ENCODE data around the gene SIM2.

The SIM2 gene

DNA sequence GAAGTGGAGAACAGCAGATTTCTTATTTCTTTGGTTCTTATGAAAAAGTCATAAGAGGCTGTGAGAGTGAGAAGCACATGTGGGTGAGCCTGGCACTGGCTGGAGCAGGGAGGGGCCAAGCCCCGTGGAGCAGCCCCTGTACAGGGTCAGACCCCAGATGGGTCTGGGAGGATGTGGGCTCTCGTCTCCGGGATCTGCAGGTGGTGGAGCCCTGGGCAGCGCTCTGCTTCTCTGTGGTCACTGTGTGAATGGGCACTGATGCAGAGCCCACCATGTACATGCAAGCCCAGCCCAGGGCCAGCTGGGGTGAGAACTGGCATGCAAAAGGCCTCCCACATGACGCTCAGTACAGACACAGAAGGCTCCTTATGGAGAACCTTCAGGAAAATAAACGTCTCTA is 67.6 kb downstream of the SIM2 start:
- no peak overlapping the region for H3K27ac ChIP-seq (replicated peaks)
- TF ChIP-seq SPI1 (IDR thresholded peaks at IDR 0.05; ENCODE audit: borderline replicate concordance, low read depth), result no peak
- no peak for TF ChIP-seq POLR2AphosphoS5 (IDR thresholded peaks at IDR 0.05; ENCODE audit: low read depth)
- TF ChIP-seq, protein P1, sequence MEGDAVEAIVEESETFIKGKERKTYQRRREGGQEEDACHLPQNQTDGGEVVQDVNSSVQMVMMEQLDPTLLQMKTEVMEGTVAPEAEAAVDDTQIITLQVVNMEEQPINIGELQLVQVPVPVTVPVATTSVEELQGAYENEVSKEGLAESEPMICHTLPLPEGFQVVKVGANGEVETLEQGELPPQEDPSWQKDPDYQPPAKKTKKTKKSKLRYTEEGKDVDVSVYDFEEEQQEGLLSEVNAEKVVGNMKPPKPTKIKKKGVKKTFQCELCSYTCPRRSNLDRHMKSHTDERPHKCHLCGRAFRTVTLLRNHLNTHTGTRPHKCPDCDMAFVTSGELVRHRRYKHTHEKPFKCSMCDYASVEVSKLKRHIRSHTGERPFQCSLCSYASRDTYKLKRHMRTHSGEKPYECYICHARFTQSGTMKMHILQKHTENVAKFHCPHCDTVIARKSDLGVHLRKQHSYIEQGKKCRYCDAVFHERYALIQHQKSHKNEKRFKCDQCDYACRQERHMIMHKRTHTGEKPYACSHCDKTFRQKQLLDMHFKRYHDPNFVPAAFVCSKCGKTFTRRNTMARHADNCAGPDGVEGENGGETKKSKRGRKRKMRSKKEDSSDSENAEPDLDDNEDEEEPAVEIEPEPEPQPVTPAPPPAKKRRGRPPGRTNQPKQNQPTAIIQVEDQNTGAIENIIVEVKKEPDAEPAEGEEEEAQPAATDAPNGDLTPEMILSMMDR (IDR thresholded peaks at IDR 0.05; ENCODE audit: insufficient read depth, low read length), result no peak
- TF ChIP-seq GABPA (IDR thresholded peaks at IDR 0.05; ENCODE audit: low read depth), result no peak
- TF ChIP-seq, protein P2, sequence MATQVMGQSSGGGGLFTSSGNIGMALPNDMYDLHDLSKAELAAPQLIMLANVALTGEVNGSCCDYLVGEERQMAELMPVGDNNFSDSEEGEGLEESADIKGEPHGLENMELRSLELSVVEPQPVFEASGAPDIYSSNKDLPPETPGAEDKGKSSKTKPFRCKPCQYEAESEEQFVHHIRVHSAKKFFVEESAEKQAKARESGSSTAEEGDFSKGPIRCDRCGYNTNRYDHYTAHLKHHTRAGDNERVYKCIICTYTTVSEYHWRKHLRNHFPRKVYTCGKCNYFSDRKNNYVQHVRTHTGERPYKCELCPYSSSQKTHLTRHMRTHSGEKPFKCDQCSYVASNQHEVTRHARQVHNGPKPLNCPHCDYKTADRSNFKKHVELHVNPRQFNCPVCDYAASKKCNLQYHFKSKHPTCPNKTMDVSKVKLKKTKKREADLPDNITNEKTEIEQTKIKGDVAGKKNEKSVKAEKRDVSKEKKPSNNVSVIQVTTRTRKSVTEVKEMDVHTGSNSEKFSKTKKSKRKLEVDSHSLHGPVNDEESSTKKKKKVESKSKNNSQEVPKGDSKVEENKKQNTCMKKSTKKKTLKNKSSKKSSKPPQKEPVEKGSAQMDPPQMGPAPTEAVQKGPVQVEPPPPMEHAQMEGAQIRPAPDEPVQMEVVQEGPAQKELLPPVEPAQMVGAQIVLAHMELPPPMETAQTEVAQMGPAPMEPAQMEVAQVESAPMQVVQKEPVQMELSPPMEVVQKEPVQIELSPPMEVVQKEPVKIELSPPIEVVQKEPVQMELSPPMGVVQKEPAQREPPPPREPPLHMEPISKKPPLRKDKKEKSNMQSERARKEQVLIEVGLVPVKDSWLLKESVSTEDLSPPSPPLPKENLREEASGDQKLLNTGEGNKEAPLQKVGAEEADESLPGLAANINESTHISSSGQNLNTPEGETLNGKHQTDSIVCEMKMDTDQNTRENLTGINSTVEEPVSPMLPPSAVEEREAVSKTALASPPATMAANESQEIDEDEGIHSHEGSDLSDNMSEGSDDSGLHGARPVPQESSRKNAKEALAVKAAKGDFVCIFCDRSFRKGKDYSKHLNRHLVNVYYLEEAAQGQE (IDR thresholded peaks at IDR 0.05; ENCODE audit: insufficient replicate concordance, low read depth), result no peak
- H3K4me3 ChIP-seq (replicated peaks; ENCODE audit: insufficient read depth, low read length), result no peak overlapping the region
- DNase-seq (ENCODE audit: low read depth in 1 of 2, low spot score in 1 of 2), result no peak
- H3K27me3 ChIP-seq (ENCODE audit: insufficient read depth, poor library complexity, severe bottlenecking), result peaks cover 3% of the 10 kb centered on the region

DNA sequence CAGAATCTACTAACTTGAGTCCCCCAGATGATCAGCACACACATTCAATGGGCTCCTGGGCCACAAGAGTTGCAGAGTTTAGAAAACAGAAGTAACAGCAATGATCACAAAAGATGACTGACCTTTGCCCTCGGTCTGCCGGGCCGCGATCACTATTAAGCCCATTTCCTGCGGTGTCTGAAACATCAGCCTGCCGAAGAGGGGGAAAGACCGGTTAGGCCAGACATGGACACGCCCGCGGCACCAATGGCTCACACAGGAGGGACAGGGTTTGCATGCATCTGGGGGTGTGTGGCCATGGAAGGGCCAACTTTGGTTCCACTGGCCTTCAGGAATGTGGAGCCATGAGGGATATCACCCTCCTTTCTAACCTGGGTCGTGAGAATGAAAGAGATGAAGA is 68.2 kb downstream of the SIM2 start:
- TF ChIP-seq POLR2AphosphoS5 (IDR thresholded peaks at IDR 0.05; ENCODE audit: low read depth) (no peak), GABPA (IDR thresholded peaks at IDR 0.05; ENCODE audit: low read depth) (no peak), SPI1 (IDR thresholded peaks at IDR 0.05; ENCODE audit: borderline replicate concordance, low read depth) (no peak)
- TF ChIP-seq, protein P2 (IDR thresholded peaks at IDR 0.05; ENCODE audit: insufficient replicate concordance, low read depth), result no peak
- TF ChIP-seq, protein P1 (IDR thresholded peaks at IDR 0.05; ENCODE audit: insufficient read depth, low read length), result no peak
- no peak for DNase-seq (ENCODE audit: low read depth in 1 of 2, low spot score in 1 of 2)
- H3K27ac ChIP-seq (replicated peaks), result no peak overlapping the region
- no peak overlapping the region for H3K4me3 ChIP-seq (replicated peaks; ENCODE audit: insufficient read depth, low read length)
- peaks cover 3% of the 10 kb centered on the region for H3K27me3 ChIP-seq (ENCODE audit: insufficient read depth, poor library complexity, severe bottlenecking)

DNA sequence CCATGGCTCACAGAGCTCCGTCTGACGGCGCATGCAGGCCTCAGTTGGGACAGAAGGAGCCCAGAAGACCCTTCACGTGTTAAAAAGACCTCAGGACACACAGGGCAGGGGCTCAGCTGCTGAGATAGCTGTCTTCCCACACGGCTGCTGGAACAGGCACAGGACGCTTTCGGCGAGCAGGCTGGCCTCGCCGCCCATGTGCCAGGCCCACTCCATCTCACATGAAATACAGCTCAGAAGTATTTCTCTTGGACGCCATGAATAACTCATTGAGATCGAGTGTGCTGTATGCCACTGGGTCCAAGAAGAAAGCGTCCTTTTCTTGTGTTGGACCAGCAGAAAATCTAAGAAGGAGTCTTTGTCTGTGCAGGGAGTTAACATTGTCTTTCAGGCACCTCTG is 69.6 kb downstream of the SIM2 start:
- H3K27ac ChIP-seq (replicated peaks), result no peak overlapping the region
- H3K4me3 ChIP-seq (replicated peaks; ENCODE audit: insufficient read depth, low read length), result no peak overlapping the region
- H3K27me3 ChIP-seq (ENCODE audit: insufficient read depth, poor library complexity, severe bottlenecking), result peaks cover 3% of the 10 kb centered on the region
- DNase-seq (ENCODE audit: low read depth in 1 of 2, low spot score in 1 of 2), result no peak
- TF ChIP-seq GABPA (IDR thresholded peaks at IDR 0.05; ENCODE audit: low read depth) (no peak), POLR2AphosphoS5 (IDR thresholded peaks at IDR 0.05; ENCODE audit: low read depth) (no peak), SPI1 (IDR thresholded peaks at IDR 0.05; ENCODE audit: borderline replicate concordance, low read depth) (no peak)
- TF ChIP-seq, protein P1 (IDR thresholded peaks at IDR 0.05; ENCODE audit: insufficient read depth, low read length), result no peak
- TF ChIP-seq, protein P2 (IDR thresholded peaks at IDR 0.05; ENCODE audit: insufficient replicate concordance, low read depth), result no peak
